HCT116 (cell line): ENCODE data around the gene GSTK1. TPM values are rescaled to one million over a fixed set of nuclear protein-coding genes. Genes with fewer than 3 reads are reported as not detected.

Source experiments
- ATAC-seq: fragments of 200-7000 bp; cut with Tn5 transposase; 2 replicates; pipeline ENCODE4 v1.9.1; 2020; ENCODE audit warnings: mild to moderate bottlenecking, moderate library complexity
- BruUV-seq: library from RNA; stranded (reverse); fragments of 400-500 nt; replicated peaks from 2 replicates; lab custom pipeline; 2021; lab: Mats Ljungman, UMichigan
- CTCF ChIA-PET: fragments of 300-600 bp; sonication (Branson Sonifier 250); formaldehyde crosslinking; loops from one replicate; lab custom pipeline; 2021; ENCODE audit warnings: antibody characterized with exemption; lab: Charles Lee
- POLR2A ChIA-PET: fragments of 300-600, 350-600 bp; sonication (Branson Sonifier 250); formaldehyde crosslinking; loops from one replicate; lab custom pipeline; 2021; ENCODE audit warnings: antibody characterized with exemption; lab: Charles Lee
- RAD21 ChIA-PET, 2 experiments: fragments of 300-600 bp; sonication (Branson Sonifier 250); formaldehyde crosslinking; loops; one replicate each; lab custom pipeline; 2023; ENCODE audit warnings: low total read pairs in 2 of 2; ENCODE audit not compliant: uncharacterized antibody in 2 of 2, unreplicated experiment in 2 of 2, low non-redundant PET in 1 of 2; lab: Charles Lee
- DNase-seq: peaks from one replicate; pipeline ENCODE4 v3.0.0-alpha.2; 2010; ENCODE audit warnings: low read depth, low spot score
- H2AFZ ChIP-seq: fragments of 200-600 bp; shearing (Covaris generic), sonication (generic); 2 replicates; pipeline ENCODE4 v1.6.1; 2017; ENCODE audit warnings: low read depth, mixed run types, mixed read lengths, antibody characterized with exemption, low read length; ENCODE audit not compliant: poor library complexity, severe bottlenecking
- H3K27ac ChIP-seq: 2 replicates; pipeline ENCODE4 v1.5.1; 2012; ENCODE audit warnings: low read depth, low read length
- H3K27me3 ChIP-seq: fragments of 200-600 bp; sonication (generic); 2 replicates; pipeline ENCODE4 v1.6.1; 2016; ENCODE audit warnings: mixed run types, low read length, mixed read lengths; ENCODE audit not compliant: insufficient read depth
- H3K36me3 ChIP-seq, 2 experiments: fragments of 200-500 bp in 1 of 2; fragments of 200-600 bp in 1 of 2; sonication (Bioruptor generic) in 1 of 2; sonication (generic) in 1 of 2; 2 replicates each; pipeline versions ENCODE4 v1.5.1 to v1.6.1; 2014 to 2016; ENCODE audit warnings: low read length in 2 of 2, inconsistent platforms in 1 of 2, mixed read lengths in 1 of 2, mixed run types in 1 of 2; ENCODE audit not compliant: insufficient read depth in 2 of 2, control insufficient read depth in 1 of 2
- H3K4me1 ChIP-seq, 2 experiments: fragments of 200-600 bp in 1 of 2; sonication (generic) in 1 of 2; 2 replicates each; pipeline versions ENCODE4 v1.5.1 to v1.6.1; 2012 to 2017; ENCODE audit warnings: low read length in 2 of 2, inconsistent platforms in 1 of 2, mild to moderate bottlenecking in 1 of 2, mixed read lengths in 1 of 2, mixed run types in 1 of 2, moderate library complexity in 1 of 2; ENCODE audit not compliant: insufficient read depth in 2 of 2, control insufficient read depth in 1 of 2
- H3K4me2 ChIP-seq: fragments of 200-600 bp; sonication (generic); 2 replicates; pipeline ENCODE4 v1.6.1; 2017; ENCODE audit warnings: mixed run types, low read length, mixed read lengths
- H3K4me3 ChIP-seq, 2 experiments: fragments of 200-600 bp in 1 of 2; sonication (generic) in 1 of 2; replicated peaks in 1 of 2; 2 replicates each; pipeline ENCODE4 v1.5.1; 2011 to 2016; ENCODE audit warnings: low read length in 2 of 2, control low read depth in 1 of 2, low read depth in 1 of 2, mild to moderate bottlenecking in 1 of 2, mixed read lengths in 1 of 2, mixed run types in 1 of 2
- H3K79me2 ChIP-seq: fragments of 200-600 bp; sonication (generic); 2 replicates; pipeline ENCODE4 v1.6.1; 2017; ENCODE audit warnings: mild to moderate bottlenecking, mixed run types, low read length, moderate library complexity, mixed read lengths; ENCODE audit not compliant: insufficient read depth
- H3K9ac ChIP-seq: fragments of 200-600 bp; sonication (generic); 2 replicates; pipeline ENCODE4 v1.6.1; 2016; ENCODE audit warnings: low read length, mixed read lengths
- H3K9me2 ChIP-seq: fragments of 200-600 bp; sonication (generic), shearing (Covaris generic); 2 replicates; pipeline ENCODE4 v1.6.1; 2017; ENCODE audit warnings: mixed run types, mild to moderate bottlenecking, moderate library complexity; ENCODE audit not compliant: insufficient read depth
- H3K9me3 ChIP-seq, 2 experiments: fragments of 200-500 bp in 1 of 2; fragments of 200-600 bp in 1 of 2; sonication (Bioruptor generic) in 1 of 2; sonication (generic) in 1 of 2; 2 replicates each; pipeline ENCODE4 v1.6.1; 2014 to 2017; ENCODE audit warnings: low read length in 2 of 2, mixed read lengths in 2 of 2, inconsistent platforms in 1 of 2, low read depth in 1 of 2, mild to moderate bottlenecking in 1 of 2, mixed run types in 1 of 2, moderate library complexity in 1 of 2; ENCODE audit not compliant: control insufficient read depth in 1 of 2, insufficient read depth in 1 of 2
- H4K20me1 ChIP-seq: fragments of 200-600 bp; sonication (generic), shearing (Covaris generic); 2 replicates; pipeline ENCODE4 v1.6.1; 2017; ENCODE audit warnings: mixed run types, mild to moderate bottlenecking, moderate library complexity; ENCODE audit not compliant: insufficient read depth
- ATF3 ChIP-seq: IDR thresholded peaks from 2 replicates; pipeline ENCODE4 v1.6.1; 2012
- CBX3 ChIP-seq: IDR thresholded peaks from 2 replicates; pipeline ENCODE4 v1.6.1; 2012; ENCODE audit warnings: low read depth
- CEBPB ChIP-seq: IDR thresholded peaks from 2 replicates; pipeline ENCODE4 v1.6.1; 2012; ENCODE audit warnings: low read depth
- EGR1 ChIP-seq: IDR thresholded peaks from 2 replicates; pipeline ENCODE4 v1.6.1; 2012; ENCODE audit warnings: low read depth
- FOSL1 ChIP-seq: IDR thresholded peaks from 2 replicates; pipeline ENCODE4 v1.6.1; 2012; ENCODE audit warnings: low read depth
- POLR2AphosphoS5 ChIP-seq: IDR thresholded peaks from 2 replicates; pipeline ENCODE4 v1.6.1; 2011; ENCODE audit warnings: mild to moderate bottlenecking, low read depth, low read length, moderate library complexity
- SP1 ChIP-seq: IDR thresholded peaks from 2 replicates; pipeline ENCODE4 v1.6.1; 2012; ENCODE audit warnings: low read depth
- SRF ChIP-seq: IDR thresholded peaks from 2 replicates; pipeline ENCODE4 v1.6.1; 2012; ENCODE audit warnings: low read depth
- ZNF274 ChIP-seq: fragments of 200-500 bp; sonication (Bioruptor generic); IDR thresholded peaks from 2 replicates; pipeline ENCODE4 v1.6.1; 2014; ENCODE audit warnings: mild to moderate bottlenecking, low read depth, low read length, inconsistent platforms
- intact Hi-C: fragments of 100-400 bp; cut with micrococcal nuclease; formaldehyde crosslinking; loops from 2 replicates; pipeline ENCODE4 v1.10.0; 2022
- total RNA-seq: library from RNA; stranded (reverse); gene quantifications from one replicate; pipeline ENCODE4 v1.2.1, GENCODE V29; 2021; ENCODE audit not compliant: unreplicated experiment

The GSTK1 gene
- total RNA-seq, 1 experiment from 2014 or later, result 83.6 TPM

DNA sequence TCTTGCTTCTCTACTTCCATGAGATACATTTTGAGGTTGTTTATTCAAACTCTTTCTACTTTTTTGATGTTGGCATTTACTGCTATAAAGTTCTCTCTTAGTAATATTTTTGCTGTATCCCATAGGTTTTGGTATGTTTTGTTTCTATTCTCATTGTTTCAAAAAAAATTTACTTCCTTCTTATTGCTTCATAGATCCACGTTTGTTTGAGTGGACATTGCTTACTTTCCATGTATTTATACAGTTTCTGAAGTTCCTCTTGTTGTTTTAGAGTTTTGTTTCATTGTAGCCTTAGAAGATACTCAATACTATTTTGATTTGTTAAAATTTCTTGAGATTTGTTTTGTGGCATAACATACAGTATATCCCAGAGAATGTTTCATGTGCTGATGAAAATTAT, 27.7 kb upstream of the GSTK1 start:
- Histone ChIP-seq H3K9me3 (no peaks in the 10 kb centered on the region; a peak in 1 of 4 replicates), H3K79me2 (no peaks in the 10 kb centered on the region), H4K20me1 (no peaks in the 10 kb centered on the region), H2AFZ (no peak overlapping the region), H3K27ac (no peak overlapping the region), H3K4me1 (peaks cover 3 to 5% of the 10 kb centered on the region in 2 experiments; a peak in 3 of 4 replicates), H3K9me2 (no peaks in the 10 kb centered on the region), H3K36me3 (no peaks in the 10 kb centered on the region), H3K9ac (no peak overlapping the region), H3K4me2 (no peak overlapping the region), H3K4me3 (no peak overlapping the region), H3K27me3 (no peaks in the 10 kb centered on the region)
- ChIA-PET CTCF (interaction anchor here (1.0 kb wide), 1 partner anchor 20 kb away, joined by 3 read pairs; no protein-coding TSS in a partner anchor), POLR2A (no interaction called here), RAD21 (no interaction called here)
- ATAC-seq (no peak), DNase-seq (no peak)
- no TSS peak for BruUV-seq
- TF ChIP-seq POLR2AphosphoS5, result no peak
- TF ChIP-seq CEBPB, result no peak
- TF ChIP-seq SRF, result no peak
- TF ChIP-seq ATF3, result no peak
- TF ChIP-seq SP1, result no peak
- TF ChIP-seq ZNF274, result no peak
- TF ChIP-seq EGR1, result no peak
- no peak for TF ChIP-seq FOSL1
- intact Hi-C loops, result no loop called here

DNA sequence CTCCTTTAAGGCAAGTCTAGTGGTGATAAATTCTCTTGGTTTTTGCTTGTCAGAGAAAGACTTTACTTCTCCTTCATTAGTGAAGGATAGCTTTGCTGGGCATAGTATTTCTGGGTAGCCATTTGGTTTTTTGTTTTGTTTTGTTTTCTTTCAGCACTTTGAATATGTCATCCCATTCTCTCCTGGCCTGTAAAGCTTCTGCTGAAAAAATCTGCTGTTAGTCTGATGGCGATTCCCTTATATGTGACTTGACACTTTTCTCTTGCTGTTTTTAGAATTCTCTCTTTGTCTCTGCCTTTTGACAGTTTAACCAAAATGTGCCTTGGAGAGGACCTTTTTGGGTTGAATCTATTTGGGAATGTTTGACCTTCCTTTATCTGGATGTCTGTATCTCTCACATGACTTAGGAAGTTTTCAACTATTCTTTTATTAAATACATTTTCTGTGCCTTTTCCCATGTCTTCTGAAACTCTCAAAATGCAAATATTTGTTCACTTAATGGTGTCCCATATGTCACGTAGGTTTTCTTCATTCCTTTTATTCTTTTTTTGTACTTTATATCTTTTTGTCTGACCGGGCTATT, 26.7 kb upstream of the GSTK1 start:
- Histone ChIP-seq H3K9me2 (no peaks in the 10 kb centered on the region), H3K4me3 (no peak overlapping the region), H3K4me2 (no peak overlapping the region), H3K27me3 (no peaks in the 10 kb centered on the region), H3K4me1 (peaks cover 3 to 9% of the 10 kb centered on the region in 2 experiments; a peak in 3 of 4 replicates), H3K9ac (no peak overlapping the region), H3K27ac (no peak overlapping the region), H3K9me3 (no peaks in the 10 kb centered on the region), H2AFZ (no peak overlapping the region), H4K20me1 (no peaks in the 10 kb centered on the region), H3K79me2 (no peaks in the 10 kb centered on the region), H3K36me3 (no peaks in the 10 kb centered on the region)
- no TSS peak for BruUV-seq
- ATAC-seq (no peak), DNase-seq (no peak)
- ChIA-PET CTCF (no interaction called here), RAD21 (no interaction called here), POLR2A (no interaction called here)
- intact Hi-C loops, result no loop called here
- TF ChIP-seq CBX3, result peak; percentile 60
- no peak for TF ChIP-seq SRF
